Activated CD4-positive, alpha-beta T cell treated with anti-CD3 and anti-CD28 coated beads for 48 hours (primary cell): ENCODE data around the gene CCDC38.
"Not testable (repeated sequence)": the region's sequence is repeated elsewhere in the genome, so short reads cannot be mapped to it uniquely, and the experiment has no call there.

Source experiments
- DNase-seq: peaks from one replicate; pipeline ENCODE4 v3.0.0-alpha.2; 2020

The CCDC38 gene

DNA sequence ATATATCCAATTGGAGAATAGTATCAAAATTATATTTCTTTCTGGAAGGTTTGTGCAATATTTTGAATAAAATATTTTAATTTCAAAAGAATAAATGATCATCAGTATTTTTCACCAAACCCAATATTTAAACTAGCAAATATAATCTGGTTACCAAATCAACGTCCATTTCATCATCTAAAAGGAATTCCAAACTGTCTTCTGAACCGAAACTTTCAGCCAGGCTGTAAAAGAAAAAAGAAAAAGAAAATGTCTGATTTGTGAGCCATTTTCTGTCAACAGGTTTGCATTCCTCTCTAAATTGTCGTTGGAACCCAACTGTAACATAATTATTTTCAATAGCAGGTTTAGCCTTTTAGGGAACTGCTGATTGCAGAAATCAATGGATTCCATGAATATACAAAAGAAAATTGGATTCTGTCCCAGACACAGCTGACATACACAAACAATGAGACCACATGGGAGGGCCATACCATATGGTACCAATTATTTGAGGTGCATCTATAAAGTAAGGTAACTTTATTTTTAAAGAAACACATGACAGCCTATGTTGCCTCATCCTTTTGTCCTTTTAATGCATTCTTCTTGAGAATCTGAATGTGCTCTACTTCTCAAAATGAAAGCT lies 61.0 kb downstream of the CCDC38 start:
- DNase-seq: no peak

- DNase-seq: no peak
Observed at GRCh38 chr12:95880895-95881294, 61.5 kb downstream of the CCDC38 start.

- DNase-seq: no peak
Observed at GRCh38 chr12:95877622-95878021, 64.8 kb downstream of the CCDC38 start.

- no peak for DNase-seq
Observed at GRCh38 chr12:95874452-95874851, 68.0 kb downstream of the CCDC38 start.

DNA sequence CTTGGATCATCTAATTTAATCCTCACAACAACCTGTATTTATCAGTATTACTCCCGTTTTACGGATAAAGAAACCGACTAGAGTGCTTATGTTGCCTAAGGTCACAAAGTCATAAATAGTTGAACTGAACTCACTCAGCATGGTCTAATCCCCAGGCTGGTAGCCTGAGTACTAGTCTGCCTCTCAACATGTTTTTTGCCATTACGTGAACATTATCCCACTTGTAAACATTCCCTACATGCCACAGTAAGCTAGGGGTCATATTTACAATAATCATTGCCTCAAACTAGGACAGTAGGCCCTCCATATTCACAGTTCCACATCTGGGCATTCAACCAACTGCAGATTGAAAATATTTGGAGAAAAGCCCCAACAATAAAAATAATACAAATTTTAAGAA lies 71.5 kb downstream of the CCDC38 start:
- DNase-seq: no peak

DNA sequence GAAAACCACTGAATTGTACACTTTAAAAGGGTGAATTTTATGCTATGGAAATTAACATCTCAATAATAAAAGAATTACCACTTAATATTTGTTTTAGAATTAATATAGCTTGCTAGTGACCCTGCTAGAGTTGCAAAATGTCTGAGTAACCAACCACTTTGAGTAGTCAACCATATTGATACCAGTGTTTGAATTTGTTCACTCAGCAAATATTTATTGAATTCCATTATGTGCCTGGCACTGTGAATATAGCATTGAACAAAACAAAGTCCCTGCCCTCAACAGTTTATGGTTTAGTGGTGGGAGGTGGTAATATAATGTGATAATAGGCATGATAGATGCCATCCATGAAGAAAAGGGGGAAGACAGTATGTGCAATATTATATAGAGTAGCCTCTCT lies 79.1 kb downstream of the CCDC38 start:
- no peak for DNase-seq

DNA sequence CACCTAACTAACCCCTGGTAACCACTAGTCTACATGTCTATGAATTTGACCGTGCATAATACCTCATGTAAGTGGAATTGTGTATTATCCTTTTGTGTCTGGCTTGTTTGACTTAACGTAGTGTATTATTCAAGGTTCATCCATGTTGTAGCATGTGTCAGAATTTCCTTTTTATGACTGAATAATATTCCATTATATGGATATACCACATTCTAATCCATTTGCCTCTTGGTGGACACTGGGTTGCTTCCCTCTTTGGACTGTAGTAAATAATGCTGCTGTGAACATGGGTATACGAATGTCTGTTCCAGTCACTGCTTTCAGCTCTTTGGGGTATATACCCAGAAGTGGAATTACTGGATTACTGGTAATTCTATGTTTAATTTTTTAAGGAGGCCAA lies 80.4 kb downstream of the CCDC38 start:
- DNase-seq: no peak

DNA sequence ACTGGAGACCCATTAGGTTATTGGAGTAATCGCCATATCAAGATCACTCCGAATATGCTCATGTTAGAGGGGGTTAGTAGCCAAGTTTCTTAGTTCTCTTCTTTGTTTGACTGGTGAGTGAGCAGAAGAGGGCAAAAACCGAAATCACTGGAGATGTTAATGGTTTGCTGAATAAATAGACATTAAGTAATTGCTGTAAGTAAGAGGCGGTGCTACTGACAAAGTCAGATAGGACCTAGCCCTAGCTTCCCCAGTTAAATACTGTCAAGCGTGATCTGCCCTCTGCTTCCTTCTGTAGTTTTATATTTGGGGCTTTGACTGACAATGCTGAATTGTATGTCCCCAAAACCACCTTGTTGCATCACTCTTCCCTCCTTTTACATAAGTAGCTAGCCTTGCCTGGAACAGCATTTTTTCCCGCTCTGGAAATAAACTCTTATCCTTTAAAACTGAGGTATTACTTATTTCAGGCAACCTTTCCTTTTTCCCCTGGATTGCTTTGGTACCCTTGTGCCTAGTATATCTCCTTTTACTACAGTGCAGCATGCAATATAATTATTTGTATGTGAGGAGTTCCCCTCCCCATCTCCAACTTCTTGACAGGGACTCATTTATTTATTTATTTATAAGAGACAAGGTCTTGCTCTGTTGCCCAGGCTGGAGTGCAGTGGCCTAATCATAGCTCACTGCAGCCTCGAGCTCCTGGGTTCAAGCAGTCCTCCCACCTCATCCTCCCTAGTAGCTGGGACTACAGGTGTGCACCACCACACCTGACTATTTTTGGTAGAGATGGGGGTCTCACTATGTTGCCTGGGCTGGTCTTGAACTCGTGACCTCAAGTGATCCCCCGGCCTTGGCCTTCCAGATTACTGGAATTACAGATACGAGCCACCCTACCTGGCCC lies 82.2 kb downstream of the CCDC38 start:
- DNase-seq: no peak

- peak; percentile 26 for DNase-seq
Observed at GRCh38 chr12:95859344-95859816, 83.0 kb downstream of the CCDC38 start.

- peak; percentile 95 for DNase-seq
Observed at GRCh38 chr12:95858451-95859343, 83.7 kb downstream of the CCDC38 start, which contains the start of gene SNRPF. Gene SNRPF, plus strand, starts transcription at chr12:95858952. Its CDS starts 122 bp downstream, at chr12:95859074.

DNA sequence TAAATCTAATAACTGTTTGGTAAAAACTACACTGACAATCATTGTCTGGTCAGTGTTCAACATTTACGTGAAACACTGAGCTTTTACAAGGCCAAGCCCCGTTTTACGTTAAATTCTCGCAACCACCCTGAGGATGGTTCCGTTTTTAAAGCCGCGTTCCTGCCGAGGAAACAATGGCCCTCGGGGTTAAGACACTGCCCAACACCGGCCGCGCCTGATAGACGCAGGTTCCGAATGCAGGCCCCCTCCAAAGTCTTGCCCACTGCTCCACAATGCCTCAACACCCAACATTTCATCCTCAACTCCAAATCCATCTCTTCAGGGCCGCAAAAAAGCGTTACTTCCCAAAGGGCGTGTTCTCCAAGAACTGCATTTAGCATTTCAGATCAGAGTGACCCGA lies 84.6 kb downstream of the CCDC38 start:
- no peak for DNase-seq

- DNase-seq: no peak
Observed at GRCh38 chr12:95857156-95857555, 85.3 kb downstream of the CCDC38 start.

- no peak for DNase-seq
Observed at GRCh38 chr12:95852133-95852532, 90.3 kb downstream of the CCDC38 start.

- DNase-seq: no peak
Observed at GRCh38 chr12:95851606-95852005, 90.8 kb downstream of the CCDC38 start.

DNA sequence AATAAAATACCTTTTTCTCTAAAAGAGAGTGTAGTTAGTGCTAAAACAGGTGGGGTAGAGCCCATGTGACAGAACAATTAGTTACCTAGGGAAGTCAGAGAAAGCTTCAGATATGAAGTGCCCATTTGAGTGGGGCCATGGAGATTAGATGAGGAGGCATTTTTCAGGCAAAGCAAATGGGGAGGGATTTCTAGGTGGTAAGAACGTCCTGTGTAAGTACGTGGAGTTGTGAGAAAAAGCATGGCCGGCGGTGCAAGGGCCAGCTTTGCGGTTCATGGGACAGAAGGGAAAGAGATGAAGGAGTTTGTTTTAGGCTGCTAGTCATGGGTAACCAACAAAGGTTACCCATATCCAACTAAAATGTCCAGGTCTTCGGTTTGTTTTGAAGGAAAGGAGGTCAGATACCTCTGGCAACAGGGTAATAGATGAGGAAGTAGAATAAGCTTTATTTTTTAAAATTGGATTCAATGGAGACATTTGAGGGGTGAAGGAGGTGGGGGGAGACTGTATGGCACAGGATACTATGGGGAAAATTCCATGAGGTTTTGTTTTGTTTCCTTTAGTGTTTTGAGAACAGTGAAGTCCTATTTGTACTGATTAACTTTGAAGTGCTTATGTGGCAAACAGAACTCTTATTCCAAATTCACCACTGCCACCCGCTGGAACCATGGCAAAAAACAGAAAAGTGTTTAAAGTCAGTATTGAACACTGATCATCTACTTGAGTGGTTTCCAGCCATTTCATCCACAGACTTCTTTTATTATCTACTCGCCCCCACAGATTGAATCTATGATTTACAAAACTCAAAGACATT lies 93.6 kb downstream of the CCDC38 start:
- DNase-seq: no peak

GRCh38 chr12:95842426-95842825 lies 100.0 kb downstream of the CCDC38 start:
- not testable (repeated sequence) for DNase-seq

- DNase-seq: no peak
Observed at GRCh38 chr12:95838125-95838524, 104.3 kb downstream of the CCDC38 start.

GRCh38 chr12:95837240-95838038 lies 105.0 kb downstream of the CCDC38 start:
- no peak for DNase-seq

DNA sequence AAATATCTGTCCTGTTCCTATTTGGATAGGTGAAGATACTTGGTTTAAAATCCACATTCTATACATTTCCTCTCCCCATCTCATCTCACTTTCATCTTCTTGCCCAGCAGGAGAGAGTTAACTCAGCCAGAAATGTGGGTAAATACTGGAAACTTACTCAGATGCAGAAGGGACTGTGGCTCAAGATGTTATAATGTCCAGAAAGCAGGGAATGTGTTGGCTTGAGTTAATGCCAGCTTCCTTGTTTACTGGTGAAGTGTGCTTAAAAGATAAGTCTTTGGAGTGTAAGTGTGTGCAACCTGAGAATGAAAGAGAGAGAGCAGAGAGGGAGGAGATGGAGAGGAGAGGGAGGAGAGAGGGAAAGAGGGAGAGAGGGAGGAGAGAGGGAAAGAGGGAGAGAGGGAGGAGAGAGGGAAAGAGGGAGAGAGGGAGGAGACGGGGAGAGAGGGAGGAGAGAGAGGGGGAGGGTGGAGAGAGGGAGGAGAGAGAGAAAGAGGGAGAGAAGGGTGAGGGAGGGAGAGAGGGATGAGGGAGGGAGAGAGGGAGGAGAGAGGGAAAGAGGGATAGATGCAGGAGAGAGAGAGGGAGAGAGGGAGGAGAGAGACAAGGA lies 105.7 kb downstream of the CCDC38 start:
- no peak for DNase-seq

GRCh38 chr12:95836185-95836609 lies 106.2 kb downstream of the CCDC38 start:
- DNase-seq: no peak

GRCh38 chr12:95834572-95834971 lies 107.8 kb downstream of the CCDC38 start:
- DNase-seq: no peak
